CD4-positive, alpha-beta T cell treated with Interleukin-2 at 100 ng/mL for 4 hours (primary cell): ENCODE data around the gene ECT2.
"Not testable (repeated sequence)": the region's sequence is repeated elsewhere in the genome, so short reads cannot be mapped to it uniquely, and the experiment has no call there.

Experiments used
- DNase-seq: peaks from one replicate; pipeline ENCODE4 v3.0.0-alpha.2; 2020; ENCODE audit warnings: low spot score

ECT2 gene

GRCh38 chr3:172866726-172867350 is 116.3 kb downstream of the ECT2 start:
- DNase-seq: not testable (repeated sequence)

DNA sequence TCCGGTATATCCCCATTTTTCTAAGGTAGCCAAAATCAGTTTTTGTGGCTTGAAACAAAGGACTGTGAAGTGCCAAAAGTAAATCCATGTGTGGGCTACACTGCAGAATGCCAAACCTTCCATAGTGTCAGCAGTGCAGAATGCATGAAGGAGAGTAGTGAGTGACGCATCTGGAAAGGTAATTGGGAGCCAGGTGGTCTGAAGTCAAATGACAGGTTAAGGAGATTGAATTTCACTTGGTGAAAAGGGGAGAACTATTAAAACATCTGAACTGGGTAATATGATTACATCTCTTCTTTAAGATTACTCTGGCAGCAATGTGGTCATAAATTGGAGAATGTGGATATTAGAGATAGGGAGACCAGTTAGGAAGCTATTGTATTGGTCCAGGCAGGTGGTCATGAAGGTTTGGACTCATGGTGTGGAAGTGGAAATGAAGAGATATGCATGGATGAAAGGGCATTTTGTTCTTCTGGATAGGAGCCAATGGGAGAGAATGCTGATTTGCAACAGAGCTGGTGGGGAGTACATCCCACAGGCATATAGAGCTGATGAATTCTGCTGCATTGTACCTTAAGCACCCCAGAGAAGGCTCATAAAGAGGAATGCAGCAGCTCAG is 118.2 kb downstream of the ECT2 start:
- DNase-seq: no peak

GRCh38 chr3:172869368-172869771 is 118.8 kb downstream of the ECT2 start:
- DNase-seq: no peak

GRCh38 chr3:172869784-172870518 is 119.4 kb downstream of the ECT2 start:
- DNase-seq: no peak
